GM19025 (cell line): Measurements from ENCODE around the gene SPRY4.
"Not testable (repeated sequence)": the region's sequence is repeated elsewhere in the genome, so short reads cannot be mapped to it uniquely, and the experiment has no call there.

Experiments used
- ATAC-seq: cut with Tn5 transposase; IDR thresholded peaks from one replicate; pipeline ENCODE4 v1.9.1; 2021; ENCODE audit warnings: mild to moderate bottlenecking, low read depth, moderate library complexity; ENCODE audit not compliant: unreplicated experiment

The SPRY4 gene

GRCh38 chr5:142339781-142340180, 15.0 kb upstream of the SPRY4 start:
- ATAC-seq: no peak

GRCh38 chr5:142334538-142334937, 9.7 kb upstream of the SPRY4 start:
- ATAC-seq: no peak

GRCh38 chr5:142333749-142334148, 8.9 kb upstream of the SPRY4 start:
- ATAC-seq: not testable (repeated sequence)

- ATAC-seq: no peak
Measured at GRCh38 chr5:142330444-142330843, 5.6 kb upstream of the SPRY4 start.

GRCh38 chr5:142330026-142330425, 5.2 kb upstream of the SPRY4 start:
- no peak for ATAC-seq

- no peak for ATAC-seq
Measured at GRCh38 chr5:142327111-142327842, 2.5 kb upstream of the SPRY4 start.

- ATAC-seq: no peak
Measured at GRCh38 chr5:142326480-142326938, 1.7 kb upstream of the SPRY4 start.

GRCh38 chr5:142325725-142326479, 1.1 kb upstream of the SPRY4 start:
- no peak for ATAC-seq

- ATAC-seq: peak; percentile 46
Measured at GRCh38 chr5:142324136-142324870, 518 bp downstream of the SPRY4 start.

- ATAC-seq: no peak
Measured at GRCh38 chr5:142323480-142324135, 1.2 kb downstream of the SPRY4 start.

- no peak for ATAC-seq
Measured at GRCh38 chr5:142322747-142323479, 1.9 kb downstream of the SPRY4 start.

GRCh38 chr5:142322403-142322746, 2.4 kb downstream of the SPRY4 start:
- no peak for ATAC-seq

GRCh38 chr5:142320851-142321560, 3.8 kb downstream of the SPRY4 start:
- ATAC-seq: no peak

- no peak for ATAC-seq
Measured at GRCh38 chr5:142320430-142320738, 4.4 kb downstream of the SPRY4 start.

GRCh38 chr5:142319560-142320429, 5.0 kb downstream of the SPRY4 start:
- ATAC-seq: no peak

- ATAC-seq: peak; percentile 35
Measured at GRCh38 chr5:142319105-142319504, 5.7 kb downstream of the SPRY4 start.

GRCh38 chr5:142317753-142318152, 7.1 kb downstream of the SPRY4 start:
- ATAC-seq: no peak

GRCh38 chr5:142317173-142317572, 7.6 kb downstream of the SPRY4 start:
- no peak for ATAC-seq

- no peak for ATAC-seq
Measured at GRCh38 chr5:142316681-142317080, 8.1 kb downstream of the SPRY4 start.
